GM12878 (cell line): ENCODE data around the gene TBC1D10A. TPM values are rescaled to one million over a fixed set of nuclear protein-coding genes. Genes with fewer than 3 reads are reported as not detected.

ENCODE experiments used
- ATAC-seq: fragments of 200-7000 bp; cut with Tn5 transposase; 3 replicates; pipeline ENCODE4 v1.9.1; 2020; ENCODE audit warnings: mild to moderate bottlenecking, moderate library complexity
- BruUV-seq: library from RNA; stranded (reverse); fragments of 400-500 nt; replicated peaks from 2 replicates; lab custom pipeline; 2021; lab: Mats Ljungman, UMichigan
- CTCF ChIA-PET: fragments of 300-600 bp; sonication (Branson Sonifier 250); formaldehyde crosslinking; extraction: SDS; loops from one replicate; lab custom pipeline; 2021; ENCODE audit warnings: inconsistent platforms; lab: Yijun Ruan, JAX
- POLR2A ChIA-PET: fragments of 350-600 bp; formaldehyde crosslinking; extraction: SDS; loops from one replicate; lab custom pipeline; 2021; ENCODE audit warnings: inconsistent platforms; lab: Charles Lee
- RAD21 ChIA-PET: fragments of 300-600 bp; sonication (Branson Sonifier 250); formaldehyde crosslinking; loops from one replicate; lab custom pipeline; 2023; ENCODE audit warnings: antibody characterized with exemption; ENCODE audit not compliant: unreplicated experiment; lab: Charles Lee
- SMC1A ChIA-PET: fragments of 300-600 bp; sonication (Branson Sonifier 250); formaldehyde crosslinking; loops from one replicate; lab custom pipeline; 2023; ENCODE audit not compliant: unreplicated experiment, uncharacterized antibody; lab: Charles Lee
- DNase-seq: peaks from one replicate; pipeline ENCODE4 v3.0.0-alpha.2; 2011; ENCODE audit warnings: low read depth, low spot score
- FAIRE-seq: peaks from 3 replicates; lab custom pipeline; 2011; peaks lifted over from hg19 to GRCh38; lab: Jason Lieb, UNC
- H2AFZ ChIP-seq: 2 replicates; pipeline ENCODE4 v1.6.0; 2011; ENCODE audit warnings: low read depth, low read length, control low read depth; ENCODE audit not compliant: control insufficient read depth
- H3K27ac ChIP-seq: 2 replicates; pipeline ENCODE4 v1.5.1; 2011; ENCODE audit warnings: control low read depth; ENCODE audit not compliant: control insufficient read depth, insufficient read depth
- H3K27me3 ChIP-seq, 2 experiments: replicated peaks in 1 of 2; 2 replicates each; pipeline versions ENCODE4 v1.6.0 to v1.6.1; 2011; ENCODE audit warnings: low read length in 1 of 2; ENCODE audit not compliant: control insufficient read depth in 2 of 2, insufficient read depth in 2 of 2
- H3K36me3 ChIP-seq, 2 experiments: 2 replicates each; pipeline ENCODE4 v1.5.1; 2011; ENCODE audit warnings: low read length in 1 of 2; ENCODE audit not compliant: control insufficient read depth in 2 of 2, insufficient read depth in 2 of 2
- H3K4me1 ChIP-seq: 2 replicates; pipeline ENCODE4 v1.6.1; 2011; ENCODE audit warnings: mild to moderate bottlenecking, low read length, moderate library complexity, mixed read lengths; ENCODE audit not compliant: control insufficient read depth, insufficient read depth
- H3K4me2 ChIP-seq: 2 replicates; pipeline ENCODE4 v1.6.0; 2011; ENCODE audit warnings: control low read depth; ENCODE audit not compliant: control insufficient read depth, insufficient read depth
- H3K4me3 ChIP-seq: fragments of 200-600 bp; sonication (generic); 2 replicates; pipeline ENCODE4 v1.5.1; 2016
- H3K79me2 ChIP-seq: 2 replicates; pipeline ENCODE4 v1.6.0; 2011; ENCODE audit warnings: low read length; ENCODE audit not compliant: control insufficient read depth, insufficient read depth
- H3K9ac ChIP-seq: 2 replicates; pipeline ENCODE4 v1.8.0; 2011; ENCODE audit warnings: low read length, control low read depth, mixed read lengths; ENCODE audit not compliant: control insufficient read depth, insufficient read depth
- H3K9me3 ChIP-seq: replicated peaks from 3 replicates; pipeline ENCODE4 v1.5.1; 2011; ENCODE audit warnings: mild to moderate bottlenecking, low read length; ENCODE audit not compliant: control insufficient read depth, insufficient read depth
- H4K20me1 ChIP-seq: 2 replicates; pipeline ENCODE4 v1.6.0; 2011; ENCODE audit not compliant: control insufficient read depth, insufficient read depth
- BHLHE40 ChIP-seq, 2 experiments: fragments of 450-650 bp in 1 of 2; IDR thresholded peaks; 2 replicates each; pipeline ENCODE4 v1.6.1; 2011 to 2017; ENCODE audit warnings: low read depth in 2 of 2, borderline replicate concordance in 1 of 2, improper control_type of control experiment in 1 of 2, low read length in 1 of 2, mild to moderate bottlenecking in 1 of 2
- CHD4 ChIP-seq: fragments of 200-600 bp; sonication (generic); IDR thresholded peaks from 2 replicates; pipeline ENCODE4 v1.6.1; 2016; ENCODE audit warnings: mild to moderate bottlenecking
- MYB ChIP-seq: fragments of 150-350 bp; IDR thresholded peaks from 2 replicates; pipeline ENCODE4 v1.6.1; 2014; ENCODE audit warnings: mild to moderate bottlenecking, low read depth, low read length, borderline replicate concordance
- NFXL1 ChIP-seq: fragments of 450-650 bp; IDR thresholded peaks from 2 replicates; pipeline ENCODE4 v1.6.1; 2017; ENCODE audit warnings: antibody characterized with exemption, mild to moderate bottlenecking, borderline replicate concordance
- NR2F1 ChIP-seq: fragments of 450-650 bp; conservative IDR thresholded peaks from 2 replicates; pipeline ENCODE4 v1.6.1; 2017; ENCODE audit warnings: mild to moderate bottlenecking
- PAX5 ChIP-seq: IDR thresholded peaks from 2 replicates; pipeline ENCODE4 v1.6.1; 2011; ENCODE audit warnings: low read depth, low read length, borderline replicate concordance
- PAX8 ChIP-seq: fragments of 450-650 bp; IDR thresholded peaks from 2 replicates; pipeline ENCODE4 v1.6.1; 2017; ENCODE audit warnings: mild to moderate bottlenecking, moderate library complexity
- RBBP5 ChIP-seq: fragments of 200-600 bp; sonication (generic); conservative IDR thresholded peaks from 2 replicates; pipeline ENCODE4 v1.6.1; 2016
- SIX5 ChIP-seq: IDR thresholded peaks from 2 replicates; pipeline ENCODE4 v1.6.1; 2011; ENCODE audit warnings: mild to moderate bottlenecking, low read depth, low read length, moderate library complexity; ENCODE audit not compliant: severe bottlenecking
- SP1 ChIP-seq: IDR thresholded peaks from one replicate; pipeline ENCODE4 v1.6.1; 2011; ENCODE audit warnings: low read depth, low read length
- TCF7 ChIP-seq: IDR thresholded peaks from 2 replicates; pipeline ENCODE4 v1.6.1; 2014; ENCODE audit warnings: antibody characterized with exemption, borderline replicate concordance
- YBX1 ChIP-seq: fragments of 450-650 bp; IDR thresholded peaks from 2 replicates; pipeline ENCODE4 v1.6.1; 2016; ENCODE audit warnings: antibody characterized with exemption
- ZNF274 ChIP-seq: IDR thresholded peaks from one replicate; pipeline ENCODE4 v1.8.0; 2011; ENCODE audit not compliant: insufficient read length, insufficient read depth
- WGBS: methylation state at CpG from one replicate; pipeline ENCODE4 v1.1.6; 2016; ENCODE audit warnings: low lambda C conversion rate; ENCODE audit not compliant: insufficient replicate concordance, insufficient coverage; ENCODE audit errors: missing lambda C conversion rate; 5-methylcytosine and 5-hydroxymethylcytosine counted together
- in situ Hi-C: fragments of 300-500 bp; cut with MboI; formaldehyde crosslinking; loops from 9 replicates; pipeline ENCODE4 v1.14.3; 2018; ENCODE audit warnings: mixed read lengths
- intact Hi-C: fragments of 100-400 bp; cut with micrococcal nuclease; formaldehyde crosslinking; loops from one replicate; pipeline ENCODE4 v1.14.2; 2022; ENCODE audit not compliant: unreplicated experiment
- polyA plus RNA-seq, 11 experiments: library from polyadenylated mRNA; depleted of rRNA in 4 of 11; unstranded in 6 of 11; stranded (reverse) in 5 of 11; fragments of >200 nt; fragmentation: Nextera tagmentation in 4 of 11; fragmentation: Illumina TruSeq in 1 of 11; extraction: Ambion mirVana in 4 of 11; extraction: Trizol in 1 of 11; gene quantifications; 1 replicate in 1 of 11; 2 replicates in 10 of 11; pipeline versions ENCODE4 v1.2.1 to v1.2.3, GENCODE V29; 2011 to 2016; ENCODE audit warnings: inconsistent platforms in 2 of 11, missing spikeins in 2 of 11, low read depth in 1 of 11
- total RNA-seq, 4 experiments: library from RNA; depleted of rRNA in 3 of 4; stranded (reverse); fragments of >200 nt in 3 of 4; fragmentation: Illumina TruSeq in 1 of 4; extraction: Trizol in 1 of 4; gene quantifications; 2 replicates each; pipeline versions ENCODE4 v1.2.1 to v1.2.3, GENCODE V29; 2013 to 2021
- TF ChIP-seq, protein P1 (sequence below): fragments of 450-650 bp; formaldehyde crosslinking; IDR thresholded peaks from 2 replicates; pipeline ENCODE4 v1.4.0; 2020; ENCODE audit warnings: mild to moderate bottlenecking, moderate library complexity

TBC1D10A gene
- total and polyA plus RNA-seq, 10 of the 15 experiments (the other 5 are each of a cell fraction or from before 2014, with no cell fraction given): 0.27 to 25.7 (median 15.3) TPM

DNA sequence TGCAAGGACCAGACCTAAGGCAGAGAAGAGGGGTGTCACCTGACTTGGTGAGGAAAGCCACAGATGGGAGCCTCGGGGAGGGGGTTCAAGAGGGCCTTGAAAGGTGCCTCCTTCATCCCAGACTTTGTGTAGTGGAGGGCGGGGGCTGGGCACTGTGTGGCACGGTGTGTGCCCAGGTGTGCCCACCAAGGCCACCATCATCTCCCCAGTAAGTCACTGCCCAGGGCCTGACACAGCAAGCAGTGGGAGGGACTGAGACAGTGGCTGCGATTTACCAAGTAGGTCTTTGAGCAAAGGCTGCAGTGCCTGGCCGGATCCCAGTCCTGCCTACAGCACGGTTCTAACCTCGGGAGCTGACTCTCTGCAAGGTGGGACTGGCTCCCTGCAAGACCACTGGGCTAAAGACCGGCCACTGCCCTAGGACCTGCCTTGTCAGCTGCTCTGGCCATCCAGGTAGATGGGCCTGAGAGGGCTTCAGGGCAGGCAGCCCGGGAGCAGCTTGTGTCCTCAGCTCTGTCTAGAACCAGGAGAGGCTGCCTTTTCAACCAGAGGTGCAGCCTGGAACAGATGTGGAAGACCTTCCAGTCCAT lies 61.5 kb downstream of the TBC1D10A start (continued):
- no peak for TF ChIP-seq TCF7
- TF ChIP-seq BHLHE40 (IDR thresholded peaks at IDR 0.05; ENCODE audit: borderline replicate concordance in 1 of 2, low read depth in 2 of 2, low read length in 1 of 2): no peak
- TF ChIP-seq RBBP5: no peak
- no peak for TF ChIP-seq NR2F1

DNA sequence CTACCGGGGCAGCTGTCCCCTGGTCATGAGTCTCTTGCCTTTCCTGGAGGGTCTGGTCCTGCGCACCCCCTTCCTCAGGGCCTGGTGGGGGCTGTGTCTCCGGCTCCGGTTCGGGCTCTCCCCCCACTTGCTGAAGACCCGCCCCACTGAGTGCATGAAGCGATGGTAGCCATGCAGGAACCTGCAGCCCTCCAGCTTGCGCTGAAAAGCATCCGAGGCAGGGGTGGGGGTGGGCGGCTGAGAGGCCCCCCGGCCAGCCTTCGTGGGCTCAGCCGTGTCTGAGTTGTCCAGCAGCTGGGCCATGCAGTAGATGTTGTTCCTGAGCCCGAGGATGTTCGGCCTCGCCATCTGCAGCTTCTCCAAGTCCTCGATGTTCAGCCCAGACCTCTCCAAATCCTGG lies 62.9 kb downstream of the TBC1D10A start:
- no peak for ATAC-seq
- Histone ChIP-seq H3K9me3 (no peaks in the 10 kb centered on the region), H3K4me2 (no peak overlapping the region), H2AFZ (no peak overlapping the region), H3K27ac (no peak overlapping the region), H3K79me2 (peaks cover 18% of the 10 kb centered on the region), H3K4me1 (peaks cover 21% of the 10 kb centered on the region), H3K9ac (no peak overlapping the region), H3K36me3 (no peaks in the 10 kb centered on the region), H4K20me1 (no peaks in the 10 kb centered on the region), H3K27me3 (no peaks in the 10 kb centered on the region), H3K4me3 (no peak overlapping the region)
- in situ Hi-C loops: loop anchor here (5.0 kb wide), 1 partner anchor 157 kb away; no protein-coding TSS in a partner anchor
- ChIA-PET CTCF (interaction anchor here (0.6 to 3.3 kb wide), 20 partner anchors 14 to 160 kb away, joined by 3 to 69 read pairs (median 4); partner anchors contain the start of genes CASTOR1, RNF215 and TBC1D10A), RAD21 (interaction anchor here (0.7 to 4.0 kb wide), 3 partner anchors 24 to 156 kb away, joined by 3 to 31 read pairs (median 9); partner anchors contain the start of genes CASTOR1 and RNF215), SMC1A (interaction anchor here (1.0 to 2.7 kb wide), 6 partner anchors 16 to 126 kb away, joined by 3 to 15 read pairs (median 4); no protein-coding TSS in a partner anchor), POLR2A (interaction anchor here (0.6 kb wide), 1 partner anchor 20 kb away, joined by 3 read pairs; no protein-coding TSS in a partner anchor)
- DNase-seq: no peak
- FAIRE-seq: no peak
- BruUV-seq: no TSS peak
- 86% methylated on average over 17 of the region's 17 CpGs for WGBS
- intact Hi-C loops: loop anchor here (1.0 to 2.0 kb wide), 2 partner anchors 23 to 123 kb away; partner anchors contain the start of gene RNF215
- TF ChIP-seq YBX1: no peak
- no peak for TF ChIP-seq SP1
- no peak for TF ChIP-seq PAX8
- no peak for TF ChIP-seq SIX5
- no peak for TF ChIP-seq ZNF274
- TF ChIP-seq, protein P1, sequence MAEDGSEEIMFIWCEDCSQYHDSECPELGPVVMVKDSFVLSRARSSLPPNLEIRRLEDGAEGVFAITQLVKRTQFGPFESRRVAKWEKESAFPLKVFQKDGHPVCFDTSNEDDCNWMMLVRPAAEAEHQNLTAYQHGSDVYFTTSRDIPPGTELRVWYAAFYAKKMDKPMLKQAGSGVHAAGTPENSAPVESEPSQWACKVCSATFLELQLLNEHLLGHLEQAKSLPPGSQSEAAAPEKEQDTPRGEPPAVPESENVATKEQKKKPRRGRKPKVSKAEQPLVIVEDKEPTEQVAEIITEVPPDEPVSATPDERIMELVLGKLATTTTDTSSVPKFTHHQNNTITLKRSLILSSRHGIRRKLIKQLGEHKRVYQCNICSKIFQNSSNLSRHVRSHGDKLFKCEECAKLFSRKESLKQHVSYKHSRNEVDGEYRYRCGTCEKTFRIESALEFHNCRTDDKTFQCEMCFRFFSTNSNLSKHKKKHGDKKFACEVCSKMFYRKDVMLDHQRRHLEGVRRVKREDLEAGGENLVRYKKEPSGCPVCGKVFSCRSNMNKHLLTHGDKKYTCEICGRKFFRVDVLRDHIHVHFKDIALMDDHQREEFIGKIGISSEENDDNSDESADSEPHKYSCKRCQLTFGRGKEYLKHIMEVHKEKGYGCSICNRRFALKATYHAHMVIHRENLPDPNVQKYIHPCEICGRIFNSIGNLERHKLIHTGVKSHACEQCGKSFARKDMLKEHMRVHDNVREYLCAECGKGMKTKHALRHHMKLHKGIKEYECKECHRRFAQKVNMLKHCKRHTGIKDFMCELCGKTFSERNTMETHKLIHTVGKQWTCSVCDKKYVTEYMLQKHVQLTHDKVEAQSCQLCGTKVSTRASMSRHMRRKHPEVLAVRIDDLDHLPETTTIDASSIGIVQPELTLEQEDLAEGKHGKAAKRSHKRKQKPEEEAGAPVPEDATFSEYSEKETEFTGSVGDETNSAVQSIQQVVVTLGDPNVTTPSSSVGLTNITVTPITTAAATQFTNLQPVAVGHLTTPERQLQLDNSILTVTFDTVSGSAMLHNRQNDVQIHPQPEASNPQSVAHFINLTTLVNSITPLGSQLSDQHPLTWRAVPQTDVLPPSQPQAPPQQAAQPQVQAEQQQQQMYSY (CRISPR knock-in tag): no peak
- no peak for TF ChIP-seq PAX5
- TF ChIP-seq NFXL1: no peak
- no peak for TF ChIP-seq NR2F1
- no peak for TF ChIP-seq MYB
- TF ChIP-seq CHD4: no peak
